Measurements from ENCODE around the gene CLSTN1. TPM values are rescaled to one million over a fixed set of nuclear protein-coding genes. Genes with fewer than 3 reads are reported as not detected.
"Not testable (repeated sequence)": the region's sequence is repeated elsewhere in the genome, so short reads cannot be mapped to it uniquely, and the experiment has no call there.

CLSTN1 gene
- total and polyA plus RNA-seq, 4 donors = 131 to 366 (median 280) TPM

DNA sequence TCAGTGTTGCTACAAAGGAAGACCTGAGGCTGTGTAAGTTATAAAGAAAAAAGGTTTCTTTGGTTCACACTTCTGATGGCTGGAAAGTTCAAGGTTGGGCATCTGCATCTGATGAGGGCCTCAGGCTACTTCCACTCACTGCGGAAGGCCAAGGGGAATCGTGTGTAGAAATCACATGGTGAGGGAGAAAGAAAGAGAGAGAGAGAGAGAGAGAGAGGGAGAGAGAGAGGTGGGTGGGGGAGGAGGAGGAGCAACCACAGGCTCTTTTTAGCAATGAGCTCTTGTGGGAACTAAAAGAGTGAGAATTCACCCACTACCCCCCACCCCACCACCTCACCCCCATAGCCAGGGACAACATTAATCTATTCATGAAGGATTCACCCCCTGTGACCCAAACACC is 59.9 kb downstream of the CLSTN1 start:
- H3K36me3 ChIP-seq (ENCODE audit: control insufficient read depth, insufficient read depth, low read length) = peaks cover 18% of the 10 kb centered on the region
- WGBS (ENCODE audit: insufficient coverage) = 79% methylated on average over 2 of the region's 2 CpGs
- H3K4me3 ChIP-seq (ENCODE audit: low read depth, low read length) = no peak overlapping the region
- H3K27ac ChIP-seq (ENCODE audit: low read depth, low read length) = no peak overlapping the region
- no peaks in the 10 kb centered on the region for H3K9me3 ChIP-seq (ENCODE audit: control insufficient read depth, insufficient read depth, low read length)
- H3K27me3 ChIP-seq (ENCODE audit: control insufficient read depth, insufficient read depth, low read length) = no peaks in the 10 kb centered on the region
- DNase-seq (ENCODE audit: low read depth in 4 of 6, low spot score in 6 of 6) = no peak
- H3K4me1 ChIP-seq (ENCODE audit: control insufficient read depth, insufficient read depth, low read length) = no peaks in the 10 kb centered on the region

- H3K27me3 ChIP-seq (ENCODE audit: control insufficient read depth, insufficient read depth, low read length); DNase-seq (ENCODE audit: low read depth in 4 of 6, low spot score in 6 of 6); H3K27ac ChIP-seq (ENCODE audit: low read depth, low read length); H3K4me3 ChIP-seq (ENCODE audit: low read depth, low read length); H3K9me3 ChIP-seq (ENCODE audit: control insufficient read depth, insufficient read depth, low read length); H3K4me1 ChIP-seq (ENCODE audit: control insufficient read depth, insufficient read depth, low read length): not testable (repeated sequence)
- 94% methylated on average over 25 of the region's 25 CpGs for WGBS (ENCODE audit: insufficient coverage)
- peaks cover 17% of the 10 kb centered on the region for H3K36me3 ChIP-seq (ENCODE audit: control insufficient read depth, insufficient read depth, low read length)
Observed at GRCh38 chr1:9762446-9762845, 61.3 kb downstream of the CLSTN1 start.

- WGBS (ENCODE audit: insufficient coverage) = 96% methylated on average over 6 of the region's 9 CpGs
- no peaks in the 10 kb centered on the region for H3K4me1 ChIP-seq (ENCODE audit: control insufficient read depth, insufficient read depth, low read length)
- peaks cover 17% of the 10 kb centered on the region for H3K36me3 ChIP-seq (ENCODE audit: control insufficient read depth, insufficient read depth, low read length)
- DNase-seq (ENCODE audit: low read depth in 4 of 6, low spot score in 6 of 6) = no peak
- no peak overlapping the region for H3K4me3 ChIP-seq (ENCODE audit: low read depth, low read length)
- no peaks in the 10 kb centered on the region for H3K9me3 ChIP-seq (ENCODE audit: control insufficient read depth, insufficient read depth, low read length)
- H3K27ac ChIP-seq (ENCODE audit: low read depth, low read length) = no peak overlapping the region
- no peaks in the 10 kb centered on the region for H3K27me3 ChIP-seq (ENCODE audit: control insufficient read depth, insufficient read depth, low read length)
Observed at GRCh38 chr1:9761855-9762254, 61.9 kb downstream of the CLSTN1 start.

DNA sequence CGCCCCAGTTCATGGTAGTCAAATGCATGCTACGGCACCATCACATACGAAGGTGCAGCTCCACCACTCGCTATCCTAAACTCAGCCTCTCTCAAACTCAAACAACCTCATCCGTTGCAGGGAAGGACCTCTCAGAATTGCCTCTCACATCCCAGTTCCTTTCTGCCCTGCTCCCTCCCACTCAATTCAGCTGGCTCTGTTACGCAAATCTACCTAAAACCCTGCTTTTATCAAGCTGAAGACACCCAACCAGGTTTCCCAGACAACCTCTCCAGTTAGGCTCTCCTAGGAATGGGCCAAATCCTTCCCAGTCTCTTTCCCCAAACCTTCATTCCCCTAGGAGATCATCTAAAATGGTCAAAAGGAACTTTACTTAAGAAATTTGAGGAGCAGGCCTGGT is 62.9 kb downstream of the CLSTN1 start:
- Histone ChIP-seq H3K27me3 (ENCODE audit: control insufficient read depth, insufficient read depth, low read length) (no peaks in the 10 kb centered on the region), H3K36me3 (ENCODE audit: control insufficient read depth, insufficient read depth, low read length) (peaks cover 17% of the 10 kb centered on the region), H3K4me3 (ENCODE audit: low read depth, low read length) (no peak overlapping the region), H3K4me1 (ENCODE audit: control insufficient read depth, insufficient read depth, low read length) (no peaks in the 10 kb centered on the region), H3K27ac (ENCODE audit: low read depth, low read length) (no peak overlapping the region), H3K9me3 (ENCODE audit: control insufficient read depth, insufficient read depth, low read length) (no peaks in the 10 kb centered on the region)
- 90% methylated on average over 6 of the region's 6 CpGs for WGBS (ENCODE audit: insufficient coverage)
- DNase-seq (ENCODE audit: low read depth in 4 of 6, low spot score in 6 of 6) = no peak

DNA sequence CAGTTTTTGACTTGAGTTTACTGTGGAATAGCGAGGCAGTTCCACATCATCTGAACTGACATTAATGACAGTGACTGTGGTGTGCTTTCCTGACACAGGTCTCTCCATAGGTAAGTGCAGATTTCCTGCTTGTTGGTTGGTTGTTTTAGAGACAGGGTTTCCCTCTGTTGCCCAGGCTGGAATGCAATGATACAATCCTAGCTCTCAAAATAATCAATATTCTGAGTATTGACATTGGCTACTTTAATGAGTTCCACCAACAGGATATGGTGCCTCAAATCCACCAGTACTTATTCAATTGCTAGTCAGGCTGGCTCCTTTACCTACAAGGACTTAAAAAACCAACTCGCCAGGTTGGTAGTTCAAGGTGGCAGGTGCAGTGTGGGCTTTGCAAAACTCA is 63.8 kb downstream of the CLSTN1 start:
- Histone ChIP-seq H3K4me1 (ENCODE audit: control insufficient read depth, insufficient read depth, low read length) (peaks cover 5% of the 10 kb centered on the region), H3K36me3 (ENCODE audit: control insufficient read depth, insufficient read depth, low read length) (peaks cover 17% of the 10 kb centered on the region), H3K4me3 (ENCODE audit: low read depth, low read length) (no peak overlapping the region), H3K27me3 (ENCODE audit: control insufficient read depth, insufficient read depth, low read length) (no peaks in the 10 kb centered on the region), H3K27ac (ENCODE audit: low read depth, low read length) (no peak overlapping the region), H3K9me3 (ENCODE audit: control insufficient read depth, insufficient read depth, low read length) (no peaks in the 10 kb centered on the region)
- DNase-seq (ENCODE audit: low read depth in 4 of 6, low spot score in 6 of 6) = no peak
- 100% methylated on average over 1 of the region's 2 CpGs for WGBS (ENCODE audit: insufficient coverage)

- DNase-seq (ENCODE audit: low read depth in 4 of 6, low spot score in 6 of 6) = no peak
- WGBS (ENCODE audit: insufficient coverage) = 46% methylated on average over 4 of the region's 10 CpGs
- Histone ChIP-seq H3K4me1 (ENCODE audit: control insufficient read depth, insufficient read depth, low read length) (peaks cover 5% of the 10 kb centered on the region), H3K9me3 (ENCODE audit: control insufficient read depth, insufficient read depth, low read length) (no peaks in the 10 kb centered on the region), H3K27me3 (ENCODE audit: control insufficient read depth, insufficient read depth, low read length) (no peaks in the 10 kb centered on the region), H3K4me3 (ENCODE audit: low read depth, low read length) (no peak overlapping the region), H3K36me3 (ENCODE audit: control insufficient read depth, insufficient read depth, low read length) (peaks cover 18% of the 10 kb centered on the region), H3K27ac (ENCODE audit: low read depth, low read length) (no peak overlapping the region)
Observed at GRCh38 chr1:9758559-9759121, 65.1 kb downstream of the CLSTN1 start.

- DNase-seq (ENCODE audit: low read depth in 4 of 6, low spot score in 6 of 6) = peak in 2 of 6 donors; percentile 21 to 44
- H3K4me1 ChIP-seq (ENCODE audit: control insufficient read depth, insufficient read depth, low read length) = peaks cover 5% of the 10 kb centered on the region
- H3K4me3 ChIP-seq (ENCODE audit: low read depth, low read length) = no peak overlapping the region
- no peaks in the 10 kb centered on the region for H3K27me3 ChIP-seq (ENCODE audit: control insufficient read depth, insufficient read depth, low read length)
- 8% methylated on average over 3 of the region's 10 CpGs for WGBS (ENCODE audit: insufficient coverage)
- H3K27ac ChIP-seq (ENCODE audit: low read depth, low read length) = no peak overlapping the region
- no peaks in the 10 kb centered on the region for H3K9me3 ChIP-seq (ENCODE audit: control insufficient read depth, insufficient read depth, low read length)
- H3K36me3 ChIP-seq (ENCODE audit: control insufficient read depth, insufficient read depth, low read length) = peaks cover 28% of the 10 kb centered on the region
Observed at GRCh38 chr1:9755441-9755995, 68.2 kb downstream of the CLSTN1 start.

DNA sequence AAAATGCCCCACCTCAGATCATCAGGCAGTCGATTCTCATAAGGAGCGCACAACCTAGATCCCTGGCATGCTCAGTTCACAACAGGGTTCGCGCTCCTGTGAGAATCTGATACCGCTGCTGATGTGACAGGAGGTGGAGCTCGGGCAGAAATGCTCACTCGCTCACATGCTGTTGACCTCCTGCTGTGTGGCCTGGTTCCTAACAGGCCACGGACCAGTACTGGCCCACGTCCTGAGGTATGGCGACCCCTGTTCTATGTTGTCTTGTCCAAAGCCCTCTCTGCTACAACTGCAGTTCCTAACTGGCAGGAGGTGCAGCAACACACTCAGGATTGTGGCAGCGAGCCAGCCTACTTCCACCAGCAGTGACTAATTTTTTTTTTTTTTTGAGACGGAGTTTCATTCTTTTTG is 70.6 kb downstream of the CLSTN1 start:
- Histone ChIP-seq H3K9me3 (ENCODE audit: control insufficient read depth, insufficient read depth, low read length) (no peaks in the 10 kb centered on the region), H3K4me3 (ENCODE audit: low read depth, low read length) (no peak overlapping the region), H3K4me1 (ENCODE audit: control insufficient read depth, insufficient read depth, low read length) (peaks cover 5% of the 10 kb centered on the region), H3K36me3 (ENCODE audit: control insufficient read depth, insufficient read depth, low read length) (peaks cover 46% of the 10 kb centered on the region), H3K27ac (ENCODE audit: low read depth, low read length) (no peak overlapping the region), H3K27me3 (ENCODE audit: control insufficient read depth, insufficient read depth, low read length) (no peaks in the 10 kb centered on the region)
- DNase-seq (ENCODE audit: low read depth in 4 of 6, low spot score in 6 of 6) = peak in 2 of 6 donors; percentile 25 to 49
- WGBS (ENCODE audit: insufficient coverage) = 73% methylated on average over 9 of the region's 12 CpGs

DNA sequence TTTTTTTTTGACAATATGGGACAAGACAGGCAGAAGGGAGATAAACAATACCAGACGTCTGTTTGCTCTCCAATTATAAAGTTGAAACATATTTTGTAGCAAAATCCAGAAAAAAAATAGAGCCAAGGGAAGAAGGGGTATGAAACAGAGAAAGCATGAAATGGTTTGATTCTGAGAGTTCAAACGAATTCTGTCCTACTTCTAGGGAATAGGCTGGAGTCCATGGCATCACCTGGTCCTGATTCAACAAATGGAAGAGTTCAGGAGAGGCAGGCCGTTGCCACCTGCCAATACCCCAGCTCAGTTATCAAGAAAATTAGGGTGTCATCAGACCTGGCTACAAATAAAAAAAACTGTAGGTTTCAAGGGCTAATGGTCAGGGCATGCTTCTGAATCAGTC is 71.8 kb downstream of the CLSTN1 start:
- Histone ChIP-seq H3K4me1 (ENCODE audit: control insufficient read depth, insufficient read depth, low read length) (peaks cover 5% of the 10 kb centered on the region), H3K36me3 (ENCODE audit: control insufficient read depth, insufficient read depth, low read length) (peaks cover 49% of the 10 kb centered on the region), H3K27ac (ENCODE audit: low read depth, low read length) (no peak overlapping the region), H3K9me3 (ENCODE audit: control insufficient read depth, insufficient read depth, low read length) (no peaks in the 10 kb centered on the region), H3K27me3 (ENCODE audit: control insufficient read depth, insufficient read depth, low read length) (no peaks in the 10 kb centered on the region), H3K4me3 (ENCODE audit: low read depth, low read length) (no peak overlapping the region)
- WGBS (ENCODE audit: insufficient coverage) = 100% methylated on average over 2 of the region's 3 CpGs
- peak in 1 of 6 donors; percentile 38 for DNase-seq (ENCODE audit: low read depth in 4 of 6, low spot score in 6 of 6)

DNA sequence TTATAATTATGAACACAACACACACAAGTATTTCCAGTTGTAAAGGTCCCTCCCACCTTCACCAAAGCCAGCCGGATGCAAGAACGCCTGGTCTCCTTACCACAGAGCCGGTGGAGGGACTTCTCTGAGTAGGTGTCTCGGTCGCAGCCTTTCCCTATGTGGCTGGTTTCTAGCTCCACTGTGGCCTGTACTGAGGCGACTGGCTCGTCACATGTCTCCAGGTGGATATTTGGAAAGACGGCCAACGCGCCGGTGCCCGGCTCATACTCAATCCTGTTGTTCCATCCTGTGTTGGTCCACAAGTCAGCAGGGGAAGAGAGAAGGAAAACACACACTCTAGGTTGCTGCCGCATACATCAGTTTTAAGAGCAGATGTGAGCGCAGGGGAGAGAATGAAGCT is 74.4 kb downstream of the CLSTN1 start:
- no peak for DNase-seq (ENCODE audit: low read depth in 4 of 6, low spot score in 6 of 6)
- H3K36me3 ChIP-seq (ENCODE audit: control insufficient read depth, insufficient read depth, low read length) = peaks cover 72% of the 10 kb centered on the region
- no peaks in the 10 kb centered on the region for H3K27me3 ChIP-seq (ENCODE audit: control insufficient read depth, insufficient read depth, low read length)
- WGBS (ENCODE audit: insufficient coverage) = 91% methylated on average over 12 of the region's 14 CpGs
- H3K4me1 ChIP-seq (ENCODE audit: control insufficient read depth, insufficient read depth, low read length) = no peaks in the 10 kb centered on the region
- H3K9me3 ChIP-seq (ENCODE audit: control insufficient read depth, insufficient read depth, low read length) = no peaks in the 10 kb centered on the region
- no peak overlapping the region for H3K4me3 ChIP-seq (ENCODE audit: low read depth, low read length)
- no peak overlapping the region for H3K27ac ChIP-seq (ENCODE audit: low read depth, low read length)
